Panc1 (cell line): Measurements from ENCODE around the gene DPP4. TPM values are rescaled to one million over a fixed set of nuclear protein-coding genes. Genes with fewer than 3 reads are reported as not detected.

ENCODE experiments used
- ATAC-seq: fragments of 200-7000 bp; cut with Tn5 transposase; 2 replicates; pipeline ENCODE4 v1.9.1; 2020; ENCODE audit warnings: mild to moderate bottlenecking, moderate library complexity
- BruUV-seq: library from RNA; stranded (reverse); fragments of 400-500 nt; replicated peaks from 2 replicates; lab custom pipeline; 2021; lab: Mats Ljungman, UMichigan
- CTCF ChIA-PET: fragments of 300-600 bp; sonication (Branson Sonifier 250); formaldehyde crosslinking; loops from one replicate; lab custom pipeline; 2022; ENCODE audit warnings: antibody characterized with exemption; lab: Charles Lee
- POLR2A ChIA-PET: fragments of 300-600 bp; sonication (Branson Sonifier 250); formaldehyde crosslinking; loops from one replicate; lab custom pipeline; 2022; ENCODE audit warnings: antibody characterized with exemption; lab: Charles Lee
- DNase-seq: peaks from one replicate; pipeline ENCODE4 v3.0.0-alpha.2; 2010; ENCODE audit warnings: low read depth, low spot score
- H3K27ac ChIP-seq: 2 replicates; pipeline ENCODE4 v1.5.1; 2011; ENCODE audit warnings: mild to moderate bottlenecking, low read length, inconsistent platforms
- H3K27me3 ChIP-seq: fragments of 200-500 bp; sonication (Bioruptor generic); 2 replicates; pipeline ENCODE4 v1.6.0; 2014; ENCODE audit warnings: low read length, inconsistent platforms; ENCODE audit not compliant: control insufficient read depth, insufficient read depth
- H3K36me3 ChIP-seq: fragments of 200-500 bp; sonication (Bioruptor generic); 2 replicates; pipeline ENCODE4 v1.5.1; 2014; ENCODE audit warnings: inconsistent platforms, mild to moderate bottlenecking, low read length, moderate library complexity; ENCODE audit not compliant: control insufficient read depth, insufficient read depth
- H3K4me1 ChIP-seq: 2 replicates; pipeline ENCODE4 v1.5.1; 2011; ENCODE audit warnings: inconsistent platforms, mild to moderate bottlenecking, low read length, moderate library complexity; ENCODE audit not compliant: control insufficient read depth, insufficient read depth
- H3K4me3 ChIP-seq, 2 experiments: 2 replicates each; pipeline ENCODE4 v1.5.1; 2011 to 2012; ENCODE audit warnings: low read depth in 2 of 2, low read length in 2 of 2, mild to moderate bottlenecking in 2 of 2, inconsistent platforms in 1 of 2, moderate library complexity in 1 of 2
- H3K9me3 ChIP-seq: fragments of 200-500 bp; sonication (Bioruptor generic); 2 replicates; pipeline ENCODE4 v1.5.1; 2014; ENCODE audit warnings: low read depth, mild to moderate bottlenecking, inconsistent platforms, low read length, moderate library complexity; ENCODE audit not compliant: control insufficient read depth, insufficient read depth
- POLR2AphosphoS5 ChIP-seq: IDR thresholded peaks from 2 replicates; pipeline ENCODE4 v1.6.1; 2012; ENCODE audit warnings: mild to moderate bottlenecking, low read depth, low read length, moderate library complexity
- REST ChIP-seq, 2 experiments: IDR thresholded peaks; 2 replicates each; pipeline ENCODE4 v1.6.1; 2011 to 2012; ENCODE audit warnings: low read depth in 2 of 2, control low read depth in 1 of 2, low read length in 1 of 2, mild to moderate bottlenecking in 1 of 2, moderate library complexity in 1 of 2; ENCODE audit not compliant: insufficient read depth in 1 of 2
- SIN3A ChIP-seq: IDR thresholded peaks from 2 replicates; pipeline ENCODE4 v1.6.1; 2012; ENCODE audit warnings: low read depth, mild to moderate bottlenecking, low read length, moderate library complexity, borderline replicate concordance; ENCODE audit not compliant: insufficient read depth
- TCF7L2 ChIP-seq: IDR thresholded peaks from 2 replicates; pipeline ENCODE4 v1.6.1; 2011; ENCODE audit warnings: mild to moderate bottlenecking, low read depth, low read length, inconsistent platforms
- in situ Hi-C: cut with HindIII; loops from 2 replicates; pipeline ENCODE4 v1.10.0; 2016; ENCODE audit warnings: low sequenced_read_pairs, low pct_unique_long_range_greater_than_20kb
- intact Hi-C: fragments of 100-400 bp; cut with micrococcal nuclease; formaldehyde crosslinking; loops from one replicate; pipeline ENCODE4 v1.10.0; 2022; ENCODE audit not compliant: unreplicated experiment
- total RNA-seq: library from RNA; stranded (reverse); gene quantifications from one replicate; pipeline ENCODE4 v1.2.1, GENCODE V29; 2021; ENCODE audit not compliant: unreplicated experiment
- TF ChIP-seq, protein P1 (sequence below): fragments of 450-650 bp; IDR thresholded peaks from 2 replicates; pipeline ENCODE4 v1.5.1; 2017; ENCODE audit warnings: mild to moderate bottlenecking

Gene DPP4
- total RNA-seq, 1 experiment from 2014 or later = 0.23 TPM

- in situ Hi-C loops = no loop called here
- no peak for ATAC-seq
- POLR2A ChIA-PET = no interaction called here
- no peak for TF ChIP-seq REST (IDR thresholded peaks at IDR 0.05; ENCODE audit: insufficient read depth in 1 of 2, low read depth in 2 of 2, low read length in 1 of 2)
- TF ChIP-seq, protein P1, sequence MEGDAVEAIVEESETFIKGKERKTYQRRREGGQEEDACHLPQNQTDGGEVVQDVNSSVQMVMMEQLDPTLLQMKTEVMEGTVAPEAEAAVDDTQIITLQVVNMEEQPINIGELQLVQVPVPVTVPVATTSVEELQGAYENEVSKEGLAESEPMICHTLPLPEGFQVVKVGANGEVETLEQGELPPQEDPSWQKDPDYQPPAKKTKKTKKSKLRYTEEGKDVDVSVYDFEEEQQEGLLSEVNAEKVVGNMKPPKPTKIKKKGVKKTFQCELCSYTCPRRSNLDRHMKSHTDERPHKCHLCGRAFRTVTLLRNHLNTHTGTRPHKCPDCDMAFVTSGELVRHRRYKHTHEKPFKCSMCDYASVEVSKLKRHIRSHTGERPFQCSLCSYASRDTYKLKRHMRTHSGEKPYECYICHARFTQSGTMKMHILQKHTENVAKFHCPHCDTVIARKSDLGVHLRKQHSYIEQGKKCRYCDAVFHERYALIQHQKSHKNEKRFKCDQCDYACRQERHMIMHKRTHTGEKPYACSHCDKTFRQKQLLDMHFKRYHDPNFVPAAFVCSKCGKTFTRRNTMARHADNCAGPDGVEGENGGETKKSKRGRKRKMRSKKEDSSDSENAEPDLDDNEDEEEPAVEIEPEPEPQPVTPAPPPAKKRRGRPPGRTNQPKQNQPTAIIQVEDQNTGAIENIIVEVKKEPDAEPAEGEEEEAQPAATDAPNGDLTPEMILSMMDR = no peak
- no peak for TF ChIP-seq POLR2AphosphoS5
- TF ChIP-seq TCF7L2 = no peak
- TF ChIP-seq SIN3A = no peak
- Histone ChIP-seq H3K36me3 (no peaks in the 10 kb centered on the region), H3K9me3 (no peaks in the 10 kb centered on the region), H3K4me1 (no peaks in the 10 kb centered on the region), H3K27ac (no peak overlapping the region), H3K27me3 (no peaks in the 10 kb centered on the region), H3K4me3 (no peak overlapping the region)
- CTCF ChIA-PET = no interaction called here
- intact Hi-C loops = no loop called here
- BruUV-seq = no TSS peak
- DNase-seq = no peak
Measured at GRCh38 chr2:161983331-161983651, 90.7 kb downstream of the DPP4 start.

GRCh38 chr2:161982548-161983330 lies 91.3 kb downstream of the DPP4 start:
- ATAC-seq = no peak
- no peaks in the 10 kb centered on the region for H3K9me3 ChIP-seq
- CTCF ChIA-PET = no interaction called here
- no peaks in the 10 kb centered on the region for H3K27me3 ChIP-seq
- no peak overlapping the region for H3K4me3 ChIP-seq
- TF ChIP-seq SIN3A = no peak
- TF ChIP-seq POLR2AphosphoS5 = no peak
- no peak for TF ChIP-seq REST (IDR thresholded peaks at IDR 0.05; ENCODE audit: insufficient read depth in 1 of 2, low read depth in 2 of 2, low read length in 1 of 2)
- no peak for TF ChIP-seq TCF7L2
- TF ChIP-seq, protein P1 = no peak
- intact Hi-C loops = no loop called here
- POLR2A ChIA-PET = no interaction called here
- H3K27ac ChIP-seq = no peak overlapping the region
- no TSS peak for BruUV-seq
- no peaks in the 10 kb centered on the region for H3K36me3 ChIP-seq
- no peaks in the 10 kb centered on the region for H3K4me1 ChIP-seq
- DNase-seq = no peak
- in situ Hi-C loops = no loop called here
